Suprapubic skin (tissue), 4 donors: ENCODE measurements around the gene CDC42BPA.

Experiments
- EP300 ChIP-seq: sonication (generic); formaldehyde crosslinking; IDR thresholded peaks from one replicate; pipeline ENCODE4 v1.6.1; 2017; ENCODE audit warnings: antibody characterized with exemption
- POLR2A ChIP-seq, 2 donors: fragments of 450-650 bp; IDR thresholded peaks; one replicate each; pipeline ENCODE4 v1.6.1; 2017; ENCODE audit warnings: antibody characterized with exemption in 2 of 2, mild to moderate bottlenecking in 2 of 2, moderate library complexity in 2 of 2
- POLR2AphosphoS5 ChIP-seq, 3 donors: sonication (generic); formaldehyde crosslinking; IDR thresholded peaks; one replicate each; pipeline ENCODE4 v1.6.1; 2017; ENCODE audit warnings: antibody characterized with exemption in 3 of 3
- TF ChIP-seq, protein P1 (sequence below), 2 donors: fragments of 200-600 bp in 1 of 2; fragments of 450-650 bp in 1 of 2; sonication (generic) in 1 of 2; IDR thresholded peaks; one replicate each; pipeline ENCODE4 v1.5.1; 2016 to 2019; ENCODE audit warnings: antibody characterized with exemption in 2 of 2, mild to moderate bottlenecking in 1 of 2, moderate library complexity in 1 of 2

DNA sequence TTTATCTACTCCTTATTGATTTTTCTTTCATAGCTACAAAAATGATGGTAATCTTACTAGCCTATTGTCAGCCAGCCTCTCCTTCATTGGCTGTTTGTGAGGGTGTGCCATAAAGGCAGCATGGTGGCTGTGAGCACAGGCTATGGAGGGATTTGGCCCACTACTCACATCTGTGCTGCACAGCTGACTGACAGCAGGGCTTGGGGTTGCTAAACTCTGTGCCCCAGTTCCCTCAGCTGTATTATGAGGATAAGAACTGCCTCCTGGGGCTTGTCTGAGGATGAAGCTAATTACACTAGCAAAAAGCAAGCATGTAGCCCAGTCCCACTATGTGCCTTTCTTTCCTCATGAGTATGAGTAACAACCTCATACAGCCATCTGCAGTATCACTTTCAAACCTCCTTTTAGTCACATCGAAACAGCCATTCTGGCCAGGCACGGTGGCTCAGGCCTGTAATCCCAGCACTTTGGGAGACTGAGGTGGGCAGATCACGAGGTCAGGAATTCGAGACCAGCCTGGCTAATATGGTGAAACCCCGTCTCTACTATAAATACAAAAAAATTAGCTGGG lies 312.0 kb downstream of the CDC42BPA start:
- TF ChIP-seq, protein P1, sequence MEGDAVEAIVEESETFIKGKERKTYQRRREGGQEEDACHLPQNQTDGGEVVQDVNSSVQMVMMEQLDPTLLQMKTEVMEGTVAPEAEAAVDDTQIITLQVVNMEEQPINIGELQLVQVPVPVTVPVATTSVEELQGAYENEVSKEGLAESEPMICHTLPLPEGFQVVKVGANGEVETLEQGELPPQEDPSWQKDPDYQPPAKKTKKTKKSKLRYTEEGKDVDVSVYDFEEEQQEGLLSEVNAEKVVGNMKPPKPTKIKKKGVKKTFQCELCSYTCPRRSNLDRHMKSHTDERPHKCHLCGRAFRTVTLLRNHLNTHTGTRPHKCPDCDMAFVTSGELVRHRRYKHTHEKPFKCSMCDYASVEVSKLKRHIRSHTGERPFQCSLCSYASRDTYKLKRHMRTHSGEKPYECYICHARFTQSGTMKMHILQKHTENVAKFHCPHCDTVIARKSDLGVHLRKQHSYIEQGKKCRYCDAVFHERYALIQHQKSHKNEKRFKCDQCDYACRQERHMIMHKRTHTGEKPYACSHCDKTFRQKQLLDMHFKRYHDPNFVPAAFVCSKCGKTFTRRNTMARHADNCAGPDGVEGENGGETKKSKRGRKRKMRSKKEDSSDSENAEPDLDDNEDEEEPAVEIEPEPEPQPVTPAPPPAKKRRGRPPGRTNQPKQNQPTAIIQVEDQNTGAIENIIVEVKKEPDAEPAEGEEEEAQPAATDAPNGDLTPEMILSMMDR (IDR thresholded peaks at IDR 0.05), result no peak
- TF ChIP-seq POLR2AphosphoS5 (IDR thresholded peaks at IDR 0.05) (no peak), POLR2A (IDR thresholded peaks at IDR 0.05) (no peak), EP300 (no peak)
